HCT116 (cell line): ENCODE measurements around the gene POMGNT2. TPM values are rescaled to one million over a fixed set of nuclear protein-coding genes. Genes with fewer than 3 reads are reported as not detected.

Experiments
- ATAC-seq: fragments of 200-7000 bp; cut with Tn5 transposase; 2 replicates; pipeline ENCODE4 v1.9.1; 2020; ENCODE audit warnings: mild to moderate bottlenecking, moderate library complexity
- BruUV-seq: library from RNA; stranded (reverse); fragments of 400-500 nt; replicated peaks from 2 replicates; lab custom pipeline; 2021; lab: Mats Ljungman, UMichigan
- CTCF ChIA-PET: fragments of 300-600 bp; sonication (Branson Sonifier 250); formaldehyde crosslinking; loops from one replicate; lab custom pipeline; 2021; ENCODE audit warnings: antibody characterized with exemption; lab: Charles Lee
- POLR2A ChIA-PET: fragments of 300-600, 350-600 bp; sonication (Branson Sonifier 250); formaldehyde crosslinking; loops from one replicate; lab custom pipeline; 2021; ENCODE audit warnings: antibody characterized with exemption; lab: Charles Lee
- RAD21 ChIA-PET, 2 experiments: fragments of 300-600 bp; sonication (Branson Sonifier 250); formaldehyde crosslinking; loops; one replicate each; lab custom pipeline; 2023; ENCODE audit warnings: low total read pairs in 2 of 2; ENCODE audit not compliant: uncharacterized antibody in 2 of 2, unreplicated experiment in 2 of 2, low non-redundant PET in 1 of 2; lab: Charles Lee
- DNase-seq: peaks from one replicate; pipeline ENCODE4 v3.0.0-alpha.2; 2010; ENCODE audit warnings: low read depth, low spot score
- H2AFZ ChIP-seq: fragments of 200-600 bp; shearing (Covaris generic), sonication (generic); 2 replicates; pipeline ENCODE4 v1.6.1; 2017; ENCODE audit warnings: low read depth, mixed run types, mixed read lengths, antibody characterized with exemption, low read length; ENCODE audit not compliant: poor library complexity, severe bottlenecking
- H3K27ac ChIP-seq: 2 replicates; pipeline ENCODE4 v1.5.1; 2012; ENCODE audit warnings: low read depth, low read length
- H3K27me3 ChIP-seq: fragments of 200-600 bp; sonication (generic); 2 replicates; pipeline ENCODE4 v1.6.1; 2016; ENCODE audit warnings: mixed run types, low read length, mixed read lengths; ENCODE audit not compliant: insufficient read depth
- H3K36me3 ChIP-seq, 2 experiments: fragments of 200-500 bp in 1 of 2; fragments of 200-600 bp in 1 of 2; sonication (Bioruptor generic) in 1 of 2; sonication (generic) in 1 of 2; 2 replicates each; pipeline versions ENCODE4 v1.5.1 to v1.6.1; 2014 to 2016; ENCODE audit warnings: low read length in 2 of 2, inconsistent platforms in 1 of 2, mixed read lengths in 1 of 2, mixed run types in 1 of 2; ENCODE audit not compliant: insufficient read depth in 2 of 2, control insufficient read depth in 1 of 2
- H3K4me1 ChIP-seq, 2 experiments: fragments of 200-600 bp in 1 of 2; sonication (generic) in 1 of 2; 2 replicates each; pipeline versions ENCODE4 v1.5.1 to v1.6.1; 2012 to 2017; ENCODE audit warnings: low read length in 2 of 2, inconsistent platforms in 1 of 2, mild to moderate bottlenecking in 1 of 2, mixed read lengths in 1 of 2, mixed run types in 1 of 2, moderate library complexity in 1 of 2; ENCODE audit not compliant: insufficient read depth in 2 of 2, control insufficient read depth in 1 of 2
- H3K4me2 ChIP-seq: fragments of 200-600 bp; sonication (generic); 2 replicates; pipeline ENCODE4 v1.6.1; 2017; ENCODE audit warnings: mixed run types, low read length, mixed read lengths
- H3K4me3 ChIP-seq, 2 experiments: fragments of 200-600 bp in 1 of 2; sonication (generic) in 1 of 2; replicated peaks in 1 of 2; 2 replicates each; pipeline ENCODE4 v1.5.1; 2011 to 2016; ENCODE audit warnings: low read length in 2 of 2, control low read depth in 1 of 2, low read depth in 1 of 2, mild to moderate bottlenecking in 1 of 2, mixed read lengths in 1 of 2, mixed run types in 1 of 2
- H3K79me2 ChIP-seq: fragments of 200-600 bp; sonication (generic); 2 replicates; pipeline ENCODE4 v1.6.1; 2017; ENCODE audit warnings: mild to moderate bottlenecking, mixed run types, low read length, moderate library complexity, mixed read lengths; ENCODE audit not compliant: insufficient read depth
- H3K9ac ChIP-seq: fragments of 200-600 bp; sonication (generic); 2 replicates; pipeline ENCODE4 v1.6.1; 2016; ENCODE audit warnings: low read length, mixed read lengths
- H3K9me2 ChIP-seq: fragments of 200-600 bp; sonication (generic), shearing (Covaris generic); 2 replicates; pipeline ENCODE4 v1.6.1; 2017; ENCODE audit warnings: mixed run types, mild to moderate bottlenecking, moderate library complexity; ENCODE audit not compliant: insufficient read depth
- H3K9me3 ChIP-seq, 2 experiments: fragments of 200-500 bp in 1 of 2; fragments of 200-600 bp in 1 of 2; sonication (Bioruptor generic) in 1 of 2; sonication (generic) in 1 of 2; 2 replicates each; pipeline ENCODE4 v1.6.1; 2014 to 2017; ENCODE audit warnings: low read length in 2 of 2, mixed read lengths in 2 of 2, inconsistent platforms in 1 of 2, low read depth in 1 of 2, mild to moderate bottlenecking in 1 of 2, mixed run types in 1 of 2, moderate library complexity in 1 of 2; ENCODE audit not compliant: control insufficient read depth in 1 of 2, insufficient read depth in 1 of 2
- H4K20me1 ChIP-seq: fragments of 200-600 bp; sonication (generic), shearing (Covaris generic); 2 replicates; pipeline ENCODE4 v1.6.1; 2017; ENCODE audit warnings: mixed run types, mild to moderate bottlenecking, moderate library complexity; ENCODE audit not compliant: insufficient read depth
- CEBPB ChIP-seq: IDR thresholded peaks from 2 replicates; pipeline ENCODE4 v1.6.1; 2012; ENCODE audit warnings: low read depth
- CTCF ChIP-seq, 3 experiments: fragments of 200-600 bp in 1 of 3; sonication (generic) in 1 of 3; IDR thresholded peaks in 2 of 3; conservative IDR thresholded peaks in 1 of 3; 2 replicates each; pipeline ENCODE4 v1.5.1; 2012 to 2017; ENCODE audit warnings: low read depth in 2 of 3, low read length in 2 of 3, antibody characterized with exemption in 1 of 3, borderline replicate concordance in 1 of 3, control low read depth in 1 of 3, mild to moderate bottlenecking in 1 of 3, mixed read lengths in 1 of 3, mixed run types in 1 of 3, moderate library complexity in 1 of 3; ENCODE audit not compliant: insufficient read depth in 1 of 3
- EGR1 ChIP-seq: IDR thresholded peaks from 2 replicates; pipeline ENCODE4 v1.6.1; 2012; ENCODE audit warnings: low read depth
- JUND ChIP-seq: IDR thresholded peaks from 2 replicates; pipeline ENCODE4 v1.6.1; 2012
- POLR2A ChIP-seq: IDR thresholded peaks from 2 replicates; pipeline ENCODE4 v1.7.0; 2011; ENCODE audit warnings: borderline replicate concordance; ENCODE audit not compliant: insufficient read depth, insufficient read length; ENCODE audit errors: extremely low read depth
- YY1 ChIP-seq: IDR thresholded peaks from 2 replicates; pipeline ENCODE4 v1.6.1; 2011; ENCODE audit warnings: low read length, low read depth, moderate library complexity, mild to moderate bottlenecking; ENCODE audit not compliant: insufficient replicate concordance; ENCODE audit errors: extremely low read depth
- ZBTB33 ChIP-seq: IDR thresholded peaks from 2 replicates; pipeline ENCODE4 v1.6.1; 2011; ENCODE audit warnings: mild to moderate bottlenecking, low read length, moderate library complexity; ENCODE audit not compliant: insufficient replicate concordance; ENCODE audit errors: extremely low read depth
- intact Hi-C: fragments of 100-400 bp; cut with micrococcal nuclease; formaldehyde crosslinking; loops from 2 replicates; pipeline ENCODE4 v1.10.0; 2022
- total RNA-seq: library from RNA; stranded (reverse); gene quantifications from one replicate; pipeline ENCODE4 v1.2.1, GENCODE V29; 2021; ENCODE audit not compliant: unreplicated experiment

Gene POMGNT2
- total RNA-seq, 1 experiment from 2014 or later = 21.6 TPM

- no peak for TF ChIP-seq CTCF (IDR thresholded peaks at IDR 0.05 in 2 of 3, conservative IDR thresholded peaks at IDR 0.05 in 1 of 3; ENCODE audit: borderline replicate concordance in 1 of 3, insufficient read depth in 1 of 3, low read depth in 2 of 3, low read length in 2 of 3)
These were observed 26.1 kb downstream of the POMGNT2 start (continued) for GRCh38 chr3:43079536-43080332.

DNA sequence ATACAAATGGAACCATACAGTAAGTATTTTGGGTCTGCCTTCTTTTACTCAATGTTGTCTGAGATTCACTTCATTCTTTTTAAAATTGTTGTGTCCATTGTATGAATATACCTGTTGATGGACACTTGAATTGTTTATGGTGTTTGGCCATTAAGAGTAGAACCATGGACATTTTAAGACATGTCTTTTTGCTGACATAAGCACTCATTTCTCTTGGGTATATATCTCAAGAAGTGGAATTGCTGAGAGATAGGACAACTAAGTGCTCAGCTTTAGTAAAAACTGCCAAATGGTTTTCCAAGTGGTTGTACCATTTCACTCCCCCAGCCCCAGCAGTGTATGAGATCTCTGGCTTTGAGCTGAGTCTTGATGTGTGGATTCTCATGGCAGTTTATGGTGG, 28.2 kb downstream of the POMGNT2 start:
- ATAC-seq (no peak), DNase-seq (no peak)
- ChIA-PET CTCF (no interaction called here), POLR2A (no interaction called here), RAD21 (no interaction called here)
- Histone ChIP-seq H3K4me2 (no peak overlapping the region), H4K20me1 (no peaks in the 10 kb centered on the region), H3K9ac (no peak overlapping the region), H3K9me3 (no peaks in the 10 kb centered on the region), H2AFZ (no peak overlapping the region), H3K36me3 (peaks cover 4 to 16% of the 10 kb centered on the region in 2 experiments; a peak in 2 of 4 replicates), H3K79me2 (no peaks in the 10 kb centered on the region), H3K9me2 (no peaks in the 10 kb centered on the region), H3K27me3 (no peaks in the 10 kb centered on the region), H3K4me3 (no peak overlapping the region), H3K4me1 (peaks cover 0 to 4% of the 10 kb centered on the region in 2 experiments; a peak in 3 of 4 replicates)
- intact Hi-C loops = no loop called here
- no TSS peak for BruUV-seq
- TF ChIP-seq CEBPB = no peak
- TF ChIP-seq JUND = no peak
- no peak for TF ChIP-seq YY1
- TF ChIP-seq POLR2A = no peak
- no peak for TF ChIP-seq EGR1
- TF ChIP-seq ZBTB33 = no peak
- TF ChIP-seq, all 23 proteins: peak for 0
- H3K27ac ChIP-seq = no peak overlapping the region
